Suprapubic skin (tissue), 4 donors: Measurements from ENCODE around the gene TANGO2. TPM values are rescaled to one million over a fixed set of nuclear protein-coding genes. Genes with fewer than 3 reads are reported as not detected.

Source experiments
- DNase-seq, 2 donors: peaks; one replicate each; pipeline ENCODE4 v3.0.0-alpha.2; 2019; ENCODE audit warnings: low spot score in 2 of 2
- H3K27ac ChIP-seq: fragments of 200-600 bp; sonication (generic); one replicate; pipeline ENCODE4 v1.5.1; 2019
- H3K27me3 ChIP-seq: fragments of 200-600 bp; sonication (generic); one replicate; pipeline ENCODE4 v1.5.1; 2019
- H3K36me3 ChIP-seq: fragments of 200-600 bp; sonication (generic); one replicate; pipeline ENCODE4 v1.5.1; 2019
- H3K4me1 ChIP-seq: fragments of 200-600 bp; sonication (generic); one replicate; pipeline ENCODE4 v1.5.1; 2019
- H3K4me3 ChIP-seq: fragments of 200-600 bp; sonication (generic); one replicate; pipeline ENCODE4 v1.5.1; 2019; ENCODE audit warnings: mild to moderate bottlenecking
- H3K9me3 ChIP-seq: fragments of 200-600 bp; sonication (generic); one replicate; pipeline ENCODE4 v1.5.1; 2019
- CTCF ChIP-seq, 2 donors: fragments of 200-600 bp in 1 of 2; fragments of 450-650 bp in 1 of 2; sonication (generic) in 1 of 2; IDR thresholded peaks; one replicate each; pipeline ENCODE4 v1.5.1; 2016 to 2019; ENCODE audit warnings: antibody characterized with exemption in 2 of 2, mild to moderate bottlenecking in 1 of 2, moderate library complexity in 1 of 2
- EP300 ChIP-seq: sonication (generic); formaldehyde crosslinking; IDR thresholded peaks from one replicate; pipeline ENCODE4 v1.6.1; 2017; ENCODE audit warnings: antibody characterized with exemption
- POLR2A ChIP-seq, 2 donors: fragments of 450-650 bp; IDR thresholded peaks; one replicate each; pipeline ENCODE4 v1.6.1; 2017; ENCODE audit warnings: antibody characterized with exemption in 2 of 2, mild to moderate bottlenecking in 2 of 2, moderate library complexity in 2 of 2
- POLR2AphosphoS5 ChIP-seq, 3 donors: sonication (generic); formaldehyde crosslinking; IDR thresholded peaks; one replicate each; pipeline ENCODE4 v1.6.1; 2017; ENCODE audit warnings: antibody characterized with exemption in 3 of 3
- WGBS: methylation state at CpG from one replicate; pipeline ENCODE4 v1.1.5; 2018; 5-methylcytosine and 5-hydroxymethylcytosine counted together
- total RNA-seq, 4 donors: library from RNA; depleted of rRNA; stranded (reverse); fragments of >200 nt; gene quantifications; one replicate each; pipeline ENCODE4 v1.1.0, GENCODE V29; 2016

Gene TANGO2
- total RNA-seq, 4 donors from 2014 or later = 23.1 to 31.9 (median 26.8) TPM

GRCh38 chr22:20040327-20041200 is 19.7 kb downstream of the TANGO2 start:
- no peak for DNase-seq
- Histone ChIP-seq H3K4me1 (no peaks in the 10 kb centered on the region), H3K36me3 (peaks cover 64% of the 10 kb centered on the region), H3K27ac (no peak overlapping the region), H3K4me3 (no peak overlapping the region), H3K27me3 (no peaks in the 10 kb centered on the region), H3K9me3 (no peaks in the 10 kb centered on the region)
- 83% methylated on average over 5 of the region's 7 CpGs for WGBS
- TF ChIP-seq POLR2A (IDR thresholded peaks at IDR 0.05) = no peak
- no peak for TF ChIP-seq POLR2AphosphoS5 (IDR thresholded peaks at IDR 0.05)
- TF ChIP-seq EP300 = no peak
- TF ChIP-seq CTCF (IDR thresholded peaks at IDR 0.05) = no peak

- Histone ChIP-seq H3K27ac (no peak overlapping the region), H3K27me3 (no peaks in the 10 kb centered on the region), H3K36me3 (peaks cover 65% of the 10 kb centered on the region), H3K4me1 (no peaks in the 10 kb centered on the region), H3K4me3 (no peak overlapping the region), H3K9me3 (no peaks in the 10 kb centered on the region)
- WGBS = 92% methylated on average over 23 of the region's 26 CpGs
- no peak for DNase-seq
- no peak for TF ChIP-seq EP300
- no peak for TF ChIP-seq POLR2A (IDR thresholded peaks at IDR 0.05)
- TF ChIP-seq CTCF (IDR thresholded peaks at IDR 0.05) = no peak
These were observed 22.4 kb downstream of the TANGO2 start for GRCh38 chr22:20043057-20043996.

GRCh38 chr22:20043997-20044342 is 23.1 kb downstream of the TANGO2 start:
- no peak overlapping the region for H3K27ac ChIP-seq
- peaks cover 58% of the 10 kb centered on the region for H3K36me3 ChIP-seq
- H3K4me1 ChIP-seq = no peaks in the 10 kb centered on the region
- WGBS = 80% methylated on average over 7 of the region's 7 CpGs
- DNase-seq = no peak
- TF ChIP-seq POLR2AphosphoS5 (IDR thresholded peaks at IDR 0.05) (no peak), EP300 (no peak), CTCF (IDR thresholded peaks at IDR 0.05) (no peak), POLR2A (IDR thresholded peaks at IDR 0.05) (no peak)
- H3K27me3 ChIP-seq = no peaks in the 10 kb centered on the region
- H3K9me3 ChIP-seq = no peaks in the 10 kb centered on the region
- H3K4me3 ChIP-seq = no peak overlapping the region

GRCh38 chr22:20044495-20045151 is 23.7 kb downstream of the TANGO2 start:
- DNase-seq = no peak
- no peaks in the 10 kb centered on the region for H3K4me1 ChIP-seq
- no peaks in the 10 kb centered on the region for H3K27me3 ChIP-seq
- WGBS = 91% methylated on average over 10 of the region's 10 CpGs
- no peak overlapping the region for H3K4me3 ChIP-seq
- no peaks in the 10 kb centered on the region for H3K9me3 ChIP-seq
- H3K36me3 ChIP-seq = peaks cover 52% of the 10 kb centered on the region
- H3K27ac ChIP-seq = no peak overlapping the region
- TF ChIP-seq POLR2AphosphoS5 (IDR thresholded peaks at IDR 0.05) (no peak), POLR2A (IDR thresholded peaks at IDR 0.05) (no peak), CTCF (IDR thresholded peaks at IDR 0.05) (no peak), EP300 (no peak)
